Osteocyte (in vitro differentiated cells): ENCODE data around the gene TAS2R41. TPM values are rescaled to one million over a fixed set of nuclear protein-coding genes. Genes with fewer than 3 reads are reported as not detected.

Experiments used
- DNase-seq: peaks from one replicate; pipeline ENCODE4 v3.0.0; 2021; ENCODE audit warnings: mixed read lengths; ENCODE audit not compliant: unreplicated experiment; ENCODE audit errors: extremely low spot score
- H3K27ac Mint-ChIP-seq: one replicate; pipeline ENCODE4 v1.8.0; 2021; ENCODE audit warnings: mild to moderate bottlenecking, mixed read lengths; ENCODE audit not compliant: unreplicated experiment
- H3K27me3 Mint-ChIP-seq: one replicate; pipeline ENCODE4 v1.8.0; 2021; ENCODE audit warnings: mixed read lengths; ENCODE audit not compliant: unreplicated experiment
- H3K36me3 Mint-ChIP-seq: one replicate; pipeline ENCODE4 v1.8.0; 2021; ENCODE audit warnings: mixed read lengths; ENCODE audit not compliant: unreplicated experiment
- H3K4me1 Mint-ChIP-seq: one replicate; pipeline ENCODE4 v1.8.0; 2021; ENCODE audit warnings: mixed read lengths; ENCODE audit not compliant: unreplicated experiment
- H3K4me3 Mint-ChIP-seq: one replicate; pipeline ENCODE4 v1.8.0; 2021; ENCODE audit warnings: mild to moderate bottlenecking, moderate library complexity, mixed read lengths; ENCODE audit not compliant: unreplicated experiment
- H3K9me3 Mint-ChIP-seq: one replicate; pipeline ENCODE4 v1.8.0; 2021; ENCODE audit warnings: mixed read lengths; ENCODE audit not compliant: unreplicated experiment
- CTCF ChIP-seq: fragments of 200-600 bp; sonication (generic); IDR thresholded peaks from 2 replicates; pipeline ENCODE4 v1.5.0; 2021; ENCODE audit warnings: antibody characterized with exemption, mild to moderate bottlenecking, moderate library complexity
- total RNA-seq: library from RNA; stranded (reverse); gene quantifications from 2 replicates; pipeline ENCODE4 v1.2.1, GENCODE V29; 2021

Gene TAS2R41
- total RNA-seq, 1 donor from 2014 or later: not detected

- peaks cover 3% of the 10 kb centered on the region for H3K27me3 Mint-ChIP-seq
Measured at GRCh38 chr7:143455491-143455890, 22.2 kb upstream of the TAS2R41 start.

GRCh38 chr7:143455942-143456341 lies 21.7 kb upstream of the TAS2R41 start:
- H3K9me3 Mint-ChIP-seq: no peaks in the 10 kb centered on the region
- H3K4me3 Mint-ChIP-seq: no peak overlapping the region
- peaks cover 19% of the 10 kb centered on the region for H3K4me1 Mint-ChIP-seq
- H3K36me3 Mint-ChIP-seq: no peaks in the 10 kb centered on the region
- DNase-seq: no peak
- TF ChIP-seq CTCF: no peak
- H3K27ac Mint-ChIP-seq: no peak overlapping the region
- H3K27me3 Mint-ChIP-seq: peaks cover 2% of the 10 kb centered on the region

More at GRCh38 chr7:143455491-143455890, 22.2 kb upstream of the TAS2R41 start:
- no peak overlapping the region for H3K4me3 Mint-ChIP-seq
- DNase-seq: no peak
- no peaks in the 10 kb centered on the region for H3K36me3 Mint-ChIP-seq
- no peaks in the 10 kb centered on the region for H3K9me3 Mint-ChIP-seq
- H3K4me1 Mint-ChIP-seq: peaks cover 19% of the 10 kb centered on the region
- H3K27ac Mint-ChIP-seq: no peak overlapping the region
- no peak for TF ChIP-seq CTCF

GRCh38 chr7:143456992-143457793 lies 20.5 kb upstream of the TAS2R41 start:
- TF ChIP-seq CTCF: no peak
- no peak for DNase-seq
- Mint-ChIP-seq H3K27ac (no peak overlapping the region), H3K9me3 (no peaks in the 10 kb centered on the region), H3K36me3 (no peaks in the 10 kb centered on the region), H3K27me3 (no peaks in the 10 kb centered on the region), H3K4me3 (no peak overlapping the region), H3K4me1 (peaks cover 19% of the 10 kb centered on the region)

DNA sequence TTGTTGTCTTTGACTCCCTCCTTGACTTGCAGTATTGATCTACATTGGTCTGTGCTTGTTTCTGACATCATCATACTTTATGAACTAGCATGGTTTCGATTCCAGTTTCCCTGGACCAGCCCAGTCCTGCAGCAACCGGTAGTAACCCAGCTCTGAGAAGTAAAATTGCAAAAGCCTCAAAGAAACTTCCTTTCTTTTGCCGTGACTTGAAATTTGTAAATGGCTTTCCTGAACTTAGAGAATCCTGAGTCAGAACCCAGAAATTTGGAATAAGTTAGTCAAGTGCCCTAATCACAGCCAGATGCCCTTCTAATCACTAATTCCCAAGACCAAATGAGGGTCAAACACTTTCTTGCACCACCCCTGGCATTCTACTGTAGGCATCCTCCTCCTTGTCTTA lies 19.4 kb upstream of the TAS2R41 start:
- Mint-ChIP-seq H3K36me3 (no peaks in the 10 kb centered on the region), H3K9me3 (no peaks in the 10 kb centered on the region), H3K4me3 (no peak overlapping the region), H3K27ac (no peak overlapping the region), H3K27me3 (no peaks in the 10 kb centered on the region), H3K4me1 (peaks cover 19% of the 10 kb centered on the region)
- TF ChIP-seq CTCF: no peak
- DNase-seq: no peak

- Mint-ChIP-seq H3K4me1 (peaks cover 19% of the 10 kb centered on the region), H3K27ac (no peak overlapping the region), H3K27me3 (no peaks in the 10 kb centered on the region), H3K36me3 (no peaks in the 10 kb centered on the region), H3K9me3 (no peaks in the 10 kb centered on the region), H3K4me3 (no peak overlapping the region)
- TF ChIP-seq CTCF: no peak
- DNase-seq: no peak
Measured at GRCh38 chr7:143458681-143459080, 19.0 kb upstream of the TAS2R41 start.
